ENCODE data around the gene ZNF710. TPM values are rescaled to one million over a fixed set of nuclear protein-coding genes. Genes with fewer than 3 reads are reported as not detected.
A peak's percentile ranks its signal among the peaks of the same experiment; 100 is the strongest.
"Not testable (repeated sequence)": the region's sequence is repeated elsewhere in the genome, so short reads cannot be mapped to it uniquely, and the experiment has no call there.

Gene ZNF710
- total RNA-seq, 1 donor from 2014 or later = 8.7 TPM

- no peak for DNase-seq (ENCODE audit: low read depth in 2 of 2)
These were observed 57.7 kb downstream of the ZNF710 start for GRCh38 chr15:90058775-90059174.

- peak in 1 of 2 donors; percentile 16 for DNase-seq (ENCODE audit: low read depth in 2 of 2)
These were observed 58.3 kb downstream of the ZNF710 start for GRCh38 chr15:90059208-90059985.

GRCh38 chr15:90060797-90061196 lies 59.7 kb downstream of the ZNF710 start:
- DNase-seq (ENCODE audit: low read depth in 2 of 2) = no peak

- DNase-seq (ENCODE audit: low read depth in 2 of 2) = no peak
These were observed 60.9 kb downstream of the ZNF710 start for GRCh38 chr15:90062023-90062442.

DNA sequence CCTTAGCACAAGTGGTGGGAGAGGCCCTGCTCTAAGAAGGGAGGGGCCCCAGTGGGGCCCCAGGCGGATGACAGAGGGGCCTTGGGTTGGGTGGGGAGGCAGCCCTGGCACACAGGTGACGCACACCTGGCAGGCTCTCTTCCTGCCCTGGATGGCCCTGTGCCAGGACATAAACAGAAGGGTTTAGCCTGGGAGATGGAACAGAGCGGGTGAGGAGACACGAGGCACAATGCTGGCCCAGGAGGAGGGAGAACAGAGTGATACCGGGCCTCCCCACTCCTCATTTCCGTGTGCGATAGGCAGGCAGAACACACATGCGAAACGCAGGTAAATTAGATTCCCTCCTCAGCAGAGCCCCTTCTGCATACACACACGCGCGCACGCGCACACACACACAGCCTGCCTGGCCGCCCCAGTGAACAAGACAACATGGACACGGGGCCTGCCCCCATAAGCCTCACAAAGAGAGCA lies 61.4 kb downstream of the ZNF710 start:
- DNase-seq (ENCODE audit: low read depth in 2 of 2) = no peak

GRCh38 chr15:90062973-90063769 lies 62.0 kb downstream of the ZNF710 start:
- no peak for DNase-seq (ENCODE audit: low read depth in 2 of 2)

- DNase-seq (ENCODE audit: low read depth in 2 of 2) = no peak
These were observed 62.7 kb downstream of the ZNF710 start for GRCh38 chr15:90063770-90064247.

- peak in 1 of 2 donors; percentile 63 for DNase-seq (ENCODE audit: low read depth in 2 of 2)
These were observed 64.0 kb downstream of the ZNF710 start for GRCh38 chr15:90064911-90065681.

- no peak for DNase-seq (ENCODE audit: low read depth in 2 of 2)
These were observed 64.5 kb downstream of the ZNF710 start for GRCh38 chr15:90065682-90066049.

GRCh38 chr15:90067181-90067952 lies 66.2 kb downstream of the ZNF710 start:
- DNase-seq (ENCODE audit: low read depth in 2 of 2) = no peak

DNA sequence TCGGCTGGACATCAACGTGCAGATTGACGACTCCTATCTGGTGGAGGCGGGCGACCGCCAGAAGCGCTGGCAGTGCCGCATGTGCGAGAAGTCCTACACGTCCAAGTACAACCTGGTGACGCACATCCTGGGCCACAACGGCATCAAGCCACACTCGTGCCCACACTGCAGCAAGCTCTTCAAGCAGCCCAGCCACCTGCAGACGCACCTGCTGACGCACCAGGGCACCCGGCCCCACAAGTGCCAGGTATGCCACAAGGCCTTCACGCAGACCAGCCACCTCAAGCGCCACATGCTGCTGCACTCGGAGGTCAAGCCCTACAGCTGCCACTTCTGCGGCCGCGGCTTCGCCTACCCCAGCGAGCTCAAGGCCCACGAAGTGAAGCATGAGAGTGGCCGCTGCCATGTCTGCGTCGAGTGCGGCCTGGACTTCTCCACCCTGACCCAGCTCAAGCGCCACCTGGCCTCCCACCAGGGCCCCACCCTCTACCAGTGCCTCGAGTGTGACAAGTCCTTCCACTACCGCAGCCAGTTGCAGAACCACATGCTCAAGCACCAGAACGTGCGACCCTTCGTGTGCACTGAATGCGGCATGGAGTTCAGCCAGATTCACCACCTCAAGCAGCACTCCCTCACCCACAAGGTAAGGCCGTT lies 67.0 kb downstream of the ZNF710 start:
- DNase-seq (ENCODE audit: low read depth in 2 of 2) = no peak

- DNase-seq (ENCODE audit: low read depth in 2 of 2) = not testable (repeated sequence)
These were observed 69.5 kb downstream of the ZNF710 start for GRCh38 chr15:90070623-90071022.

DNA sequence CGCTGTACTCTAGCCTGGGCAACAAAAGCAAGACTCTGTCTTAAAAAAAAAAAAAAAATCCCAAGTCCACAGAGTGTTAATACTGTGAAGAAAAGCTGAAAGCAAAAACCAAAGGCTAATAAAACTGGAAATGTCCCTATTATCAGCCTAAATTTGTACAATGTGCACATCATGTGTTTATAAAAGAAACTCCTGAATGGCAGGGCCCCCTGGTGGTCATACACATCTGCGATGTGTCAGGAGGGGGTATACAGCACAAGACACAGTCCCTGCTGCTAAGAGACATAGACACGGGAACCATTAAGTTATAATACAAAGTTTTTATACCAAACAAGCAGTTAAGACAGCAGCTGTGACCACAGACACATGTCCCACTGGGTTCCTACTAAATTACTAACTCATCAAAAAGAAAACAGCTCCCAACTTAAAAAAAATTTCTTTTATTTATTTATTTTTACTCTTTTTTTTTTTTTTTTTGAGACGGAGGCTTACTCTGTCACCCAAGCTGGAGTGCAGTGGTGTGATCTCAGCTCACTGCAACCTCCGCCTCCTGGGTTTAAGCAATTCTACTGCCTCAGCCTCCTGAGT lies 70.2 kb downstream of the ZNF710 start:
- DNase-seq (ENCODE audit: low read depth in 2 of 2) = peak; percentile 79 to 89

GRCh38 chr15:90072978-90073640 lies 72.0 kb downstream of the ZNF710 start:
- DNase-seq (ENCODE audit: low read depth in 2 of 2) = no peak

GRCh38 chr15:90074023-90074422 lies 72.9 kb downstream of the ZNF710 start:
- DNase-seq (ENCODE audit: low read depth in 2 of 2) = no peak

- DNase-seq (ENCODE audit: low read depth in 2 of 2) = no peak
These were observed 73.8 kb downstream of the ZNF710 start for GRCh38 chr15:90074916-90075315.

GRCh38 chr15:90075420-90076289 lies 74.5 kb downstream of the ZNF710 start:
- no peak for DNase-seq (ENCODE audit: low read depth in 2 of 2)

DNA sequence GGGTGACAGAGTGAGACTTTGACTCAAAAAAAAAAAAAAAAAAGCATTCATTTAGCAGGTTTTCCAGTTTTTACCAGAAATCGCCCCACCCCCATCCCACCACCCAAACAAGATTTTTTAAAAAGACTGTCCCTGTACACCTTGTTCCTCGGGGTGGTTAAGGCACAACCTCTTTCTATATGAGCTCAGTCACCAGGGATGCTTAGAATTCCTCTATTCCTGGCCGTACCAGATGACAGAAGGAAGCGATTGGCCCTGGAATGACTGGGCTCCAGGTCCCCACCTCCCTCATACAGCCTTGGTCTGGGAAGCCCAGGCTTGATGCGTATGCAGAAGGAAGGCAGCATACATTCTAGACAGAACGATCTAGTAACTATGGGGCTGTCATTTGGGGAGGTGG lies 75.6 kb downstream of the ZNF710 start:
- DNase-seq (ENCODE audit: low read depth in 2 of 2) = no peak

All from dermis microvascular lymphatic vessel endothelial cell (primary cell).